Activated CD8-positive, alpha-beta memory T cell treated with anti-CD3 and anti-CD28 coated beads, Interleukin-2, amount 10 ng/mL, durations not matched to agents 7 days and 5 days (primary cell): ENCODE data around the gene CSRP3. TPM values are rescaled to one million over a fixed set of nuclear protein-coding genes. Genes with fewer than 3 reads are reported as not detected.

Source experiments
- ATAC-seq: fragments of 150-1000 bp; cut with Tn5 transposase; one replicate; pipeline ENCODE4 v1.10.0; 2021; ENCODE audit warnings: moderate library complexity
- CTCF ChIA-PET: fragments of 350-600 bp; sonication (Branson Sonifier 250); formaldehyde crosslinking; loops from one replicate; lab custom pipeline; 2021; ENCODE audit warnings: antibody characterized with exemption; lab: Charles Lee
- DNase-seq: peaks from one replicate; pipeline ENCODE4 v3.0.0-alpha.2; 2020
- H3K27ac Mint-ChIP-seq: one replicate; pipeline ENCODE4 v1.8.0; 2021; ENCODE audit warnings: mild to moderate bottlenecking, mixed read lengths
- H3K27me3 Mint-ChIP-seq: one replicate; pipeline ENCODE4 v1.8.0; 2021; ENCODE audit warnings: mixed read lengths
- H3K36me3 Mint-ChIP-seq: one replicate; pipeline ENCODE4 v1.8.0; 2021; ENCODE audit warnings: mild to moderate bottlenecking, mixed read lengths
- H3K4me1 Mint-ChIP-seq: one replicate; pipeline ENCODE4 v1.8.0; 2021; ENCODE audit warnings: mixed read lengths
- H3K4me3 Mint-ChIP-seq: one replicate; pipeline ENCODE4 v1.8.0; 2021; ENCODE audit warnings: mild to moderate bottlenecking, moderate library complexity, mixed read lengths
- H3K9me3 Mint-ChIP-seq: one replicate; pipeline ENCODE4 v1.8.0; 2022; ENCODE audit warnings: low read depth, mixed read lengths
- total RNA-seq, 2 experiments: library from RNA; stranded (reverse); gene quantifications; one replicate each; pipeline ENCODE4 v1.2.3, GENCODE V29; 2021

CSRP3 gene
- total RNA-seq, 2 experiments from 2014 or later, result not detected

DNA sequence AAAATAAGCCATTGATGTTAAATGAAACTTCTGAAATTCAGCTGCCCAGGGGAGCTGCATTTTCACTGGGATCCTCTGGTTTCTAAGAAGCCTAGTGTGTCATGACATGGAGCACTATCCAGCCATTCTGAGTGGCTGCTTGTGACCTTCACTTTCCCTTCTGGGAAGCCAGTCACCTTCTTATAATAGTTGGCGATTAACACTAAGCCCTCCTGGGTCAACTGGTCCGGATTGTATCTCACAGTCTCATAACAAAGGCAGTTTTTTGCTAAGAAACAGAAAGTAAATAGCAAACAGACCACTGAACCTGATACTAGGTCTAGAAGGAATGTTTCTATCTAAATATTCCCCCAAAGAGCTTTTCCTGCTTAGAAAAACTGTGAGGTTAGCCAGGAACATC, 7.9 kb downstream of the CSRP3 start:
- H3K27me3 Mint-ChIP-seq, result no peaks in the 10 kb centered on the region
- H3K36me3 Mint-ChIP-seq, result no peaks in the 10 kb centered on the region
- CTCF ChIA-PET, result no interaction called here
- no peak overlapping the region for H3K4me3 Mint-ChIP-seq
- no peaks in the 10 kb centered on the region for H3K9me3 Mint-ChIP-seq
- ATAC-seq, result no peak
- H3K4me1 Mint-ChIP-seq, result no peaks in the 10 kb centered on the region
- no peak overlapping the region for H3K27ac Mint-ChIP-seq
- DNase-seq, result no peak

- CTCF ChIA-PET, result no interaction called here
- Mint-ChIP-seq H3K36me3 (no peaks in the 10 kb centered on the region), H3K9me3 (no peaks in the 10 kb centered on the region), H3K4me3 (no peak overlapping the region), H3K27me3 (no peaks in the 10 kb centered on the region), H3K4me1 (no peaks in the 10 kb centered on the region), H3K27ac (no peak overlapping the region)
- no peak for DNase-seq
- no peak for ATAC-seq
These were observed 10.1 kb downstream of the CSRP3 start for GRCh38 chr11:19191530-19192169.

DNA sequence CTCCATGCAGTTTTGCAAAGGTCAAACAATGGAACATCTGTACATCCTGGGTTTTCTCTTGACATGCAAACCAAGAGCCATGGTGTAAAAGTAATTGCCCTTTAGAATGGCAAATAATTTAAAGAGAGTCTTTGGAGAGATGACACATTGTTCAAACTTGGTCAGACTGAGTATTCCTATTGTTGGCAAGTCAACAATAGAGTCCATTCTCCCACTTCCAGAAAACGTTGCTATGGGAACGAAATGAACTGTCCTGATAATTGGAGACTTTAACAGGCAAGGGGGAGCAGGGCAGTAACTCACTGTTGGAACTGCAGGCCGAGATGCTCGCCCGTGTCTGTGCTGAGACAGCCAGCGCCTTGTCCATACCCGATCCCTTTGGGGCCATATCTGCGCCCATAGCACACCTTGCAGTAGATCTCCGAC, 13.9 kb downstream of the CSRP3 start:
- Mint-ChIP-seq H3K4me1 (no peaks in the 10 kb centered on the region), H3K9me3 (no peaks in the 10 kb centered on the region), H3K27ac (no peak overlapping the region), H3K27me3 (no peaks in the 10 kb centered on the region), H3K36me3 (no peaks in the 10 kb centered on the region), H3K4me3 (no peak overlapping the region)
- CTCF ChIA-PET, result interaction anchor here (1.2 kb wide), 1 partner anchor 71 kb away, joined by 3 read pairs; no protein-coding TSS in a partner anchor
- DNase-seq, result no peak
- no peak for ATAC-seq

DNA sequence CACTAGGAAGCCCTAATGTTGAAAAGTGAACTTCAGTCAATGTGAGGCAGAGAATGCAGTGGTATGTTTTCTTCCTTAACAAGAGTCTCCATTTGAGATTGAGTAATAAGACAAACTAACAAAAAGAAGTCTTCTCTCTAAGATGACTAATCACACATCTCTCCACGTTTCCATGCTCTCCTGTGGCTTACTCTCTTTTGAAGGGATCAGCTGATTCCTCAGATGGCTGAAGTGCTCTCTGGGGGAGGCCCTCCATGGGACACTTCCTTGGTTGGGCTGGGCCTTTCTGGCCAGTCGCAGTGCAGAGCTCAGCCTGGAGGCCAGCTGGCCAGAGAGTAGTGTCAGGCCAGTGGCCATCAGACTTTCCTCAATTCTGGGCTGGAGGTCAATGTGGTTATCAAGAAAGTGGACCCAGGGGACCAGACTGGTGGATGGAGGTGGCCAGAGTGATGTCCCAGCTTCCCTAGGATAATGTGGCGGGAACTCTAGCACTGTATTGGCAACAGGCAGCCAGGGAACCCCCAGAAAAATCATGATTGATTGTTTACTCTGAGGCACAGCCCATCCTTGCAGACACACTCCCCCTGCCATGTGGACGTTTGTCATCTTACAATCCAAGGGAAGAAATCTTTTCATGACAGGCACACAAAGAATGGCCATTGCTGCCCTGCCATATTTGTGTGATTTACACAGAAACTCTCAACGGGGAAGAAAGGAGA, 14.5 kb downstream of the CSRP3 start:
- DNase-seq, result no peak
- Mint-ChIP-seq H3K27me3 (no peaks in the 10 kb centered on the region), H3K4me3 (no peak overlapping the region), H3K36me3 (no peaks in the 10 kb centered on the region), H3K9me3 (no peaks in the 10 kb centered on the region), H3K27ac (no peak overlapping the region), H3K4me1 (no peaks in the 10 kb centered on the region)
- CTCF ChIA-PET, result interaction anchor here (1.2 kb wide), 1 partner anchor 72 kb away, joined by 3 read pairs; no protein-coding TSS in a partner anchor
- ATAC-seq, result no peak

GRCh38 chr11:19185516-19186052, 16.2 kb downstream of the CSRP3 start:
- H3K27ac Mint-ChIP-seq, result no peak overlapping the region
- DNase-seq, result no peak
- no peaks in the 10 kb centered on the region for H3K9me3 Mint-ChIP-seq
- no peak overlapping the region for H3K4me3 Mint-ChIP-seq
- no peak for ATAC-seq
- no peaks in the 10 kb centered on the region for H3K27me3 Mint-ChIP-seq
- CTCF ChIA-PET, result no interaction called here
- no peaks in the 10 kb centered on the region for H3K4me1 Mint-ChIP-seq
- H3K36me3 Mint-ChIP-seq, result no peaks in the 10 kb centered on the region

- Mint-ChIP-seq H3K27ac (no peak overlapping the region), H3K9me3 (no peaks in the 10 kb centered on the region), H3K36me3 (peaks cover under 1% of the 10 kb centered on the region), H3K27me3 (no peaks in the 10 kb centered on the region), H3K4me3 (no peak overlapping the region), H3K4me1 (no peaks in the 10 kb centered on the region)
- DNase-seq (no peak), ATAC-seq (no peak)
- CTCF ChIA-PET, result no interaction called here
These were observed 16.7 kb downstream of the CSRP3 start for GRCh38 chr11:19185036-19185435.

- Mint-ChIP-seq H3K27ac (no peak overlapping the region), H3K4me1 (no peaks in the 10 kb centered on the region), H3K27me3 (no peaks in the 10 kb centered on the region), H3K9me3 (no peaks in the 10 kb centered on the region), H3K36me3 (peaks cover 2% of the 10 kb centered on the region), H3K4me3 (no peak overlapping the region)
- DNase-seq, result no peak
- CTCF ChIA-PET, result no interaction called here
- ATAC-seq, result no peak
These were observed 18.1 kb downstream of the CSRP3 start for GRCh38 chr11:19183646-19184045.

DNA sequence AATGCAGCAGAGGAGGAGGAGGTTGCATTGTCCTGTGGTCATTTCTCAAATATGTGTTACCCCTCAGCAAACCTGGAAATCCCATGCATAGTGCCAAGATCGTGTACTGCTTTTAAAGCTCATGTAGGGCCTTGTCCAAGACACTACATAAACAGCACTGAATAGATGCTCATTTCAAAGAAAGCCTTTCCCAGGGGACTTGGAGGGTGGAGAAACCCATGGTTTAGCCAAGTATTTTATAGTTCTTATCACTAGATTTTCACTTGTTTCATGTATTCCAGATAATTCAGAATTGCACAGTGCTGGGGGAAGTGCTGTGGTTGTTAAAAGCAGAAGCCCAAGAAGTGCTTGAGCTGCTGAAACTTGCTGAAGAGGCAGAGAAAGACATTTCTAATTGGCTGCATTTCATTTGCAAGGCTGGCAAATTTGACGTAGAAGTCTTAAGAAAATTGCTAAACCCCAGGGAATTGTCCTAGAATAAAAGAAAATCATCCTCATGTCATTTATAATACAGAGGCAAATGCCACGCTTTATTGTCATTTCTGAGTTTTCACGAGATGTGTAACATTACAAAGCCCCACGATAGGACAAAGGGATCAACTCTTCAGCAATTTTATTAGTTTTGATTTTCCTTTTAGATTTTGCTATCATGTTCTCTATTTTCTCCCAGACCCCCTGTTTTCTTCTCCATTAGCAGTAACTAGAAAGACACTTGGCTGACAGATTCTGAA, 20.1 kb downstream of the CSRP3 start:
- DNase-seq, result no peak
- no peaks in the 10 kb centered on the region for H3K27me3 Mint-ChIP-seq
- H3K9me3 Mint-ChIP-seq, result no peaks in the 10 kb centered on the region
- H3K4me1 Mint-ChIP-seq, result no peaks in the 10 kb centered on the region
- peaks cover 6% of the 10 kb centered on the region for H3K36me3 Mint-ChIP-seq
- CTCF ChIA-PET, result no interaction called here
- no peak overlapping the region for H3K27ac Mint-ChIP-seq
- no peak for ATAC-seq
- no peak overlapping the region for H3K4me3 Mint-ChIP-seq

DNA sequence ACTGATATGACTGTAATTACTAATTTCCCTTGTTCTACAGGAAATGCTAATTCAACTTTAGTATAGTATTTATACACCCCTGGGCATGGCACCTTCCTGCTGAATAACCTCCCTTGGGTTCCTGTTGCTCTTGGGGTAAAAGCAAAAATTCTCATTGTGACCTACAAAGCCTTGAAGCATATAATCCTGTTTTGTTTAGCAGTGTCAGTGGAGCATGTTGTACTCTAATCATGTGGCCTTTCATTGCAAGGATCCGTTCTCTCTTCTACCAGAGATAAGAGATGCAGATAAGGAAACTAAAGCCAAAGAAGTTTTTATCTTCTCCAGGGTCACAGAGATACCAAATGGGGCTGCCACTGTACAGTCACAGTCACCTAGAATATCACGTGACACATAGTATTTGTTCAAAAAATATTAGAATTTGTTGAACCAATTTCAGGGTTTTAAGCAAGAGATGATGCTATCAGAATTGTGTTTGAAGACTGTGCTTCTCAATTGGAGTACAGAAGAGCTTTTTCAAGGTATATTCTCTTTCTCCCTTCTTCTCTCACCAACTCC, 25.1 kb downstream of the CSRP3 start:
- Mint-ChIP-seq H3K4me1 (no peaks in the 10 kb centered on the region), H3K9me3 (no peaks in the 10 kb centered on the region), H3K27ac (no peak overlapping the region), H3K36me3 (peaks cover 33% of the 10 kb centered on the region), H3K27me3 (no peaks in the 10 kb centered on the region), H3K4me3 (no peak overlapping the region)
- no peak for DNase-seq
- no peak for ATAC-seq
- CTCF ChIA-PET, result no interaction called here

DNA sequence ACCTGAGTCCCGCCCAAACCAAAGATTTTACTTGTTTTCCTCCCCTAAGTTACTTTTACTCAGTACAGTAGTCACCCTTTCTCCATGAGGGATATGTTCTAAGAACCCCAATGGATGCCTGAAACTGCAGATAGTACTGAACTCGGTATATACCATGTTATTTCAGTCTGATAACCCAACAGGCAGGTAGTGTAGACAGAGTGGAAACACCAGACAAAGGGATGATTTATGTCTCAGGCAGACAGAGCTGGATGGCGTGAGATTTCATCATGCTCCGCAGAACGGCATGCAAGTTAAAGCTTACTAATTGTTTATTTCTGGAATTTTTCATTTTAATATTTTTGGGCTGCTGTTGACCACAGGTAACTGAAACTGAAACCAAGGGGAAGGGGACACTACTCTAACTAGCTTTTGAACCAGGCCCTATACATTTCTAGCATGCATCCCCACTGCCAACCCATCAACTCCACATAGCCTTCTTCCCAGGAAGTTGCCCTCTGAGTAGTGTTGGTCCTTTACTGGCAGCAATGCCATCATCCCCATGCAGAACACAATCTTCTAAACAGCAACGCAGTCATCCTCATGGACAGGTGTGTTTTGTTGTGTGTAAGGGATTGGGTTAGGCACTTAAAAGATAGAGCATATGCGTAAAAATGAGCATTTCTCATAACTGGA, 27.7 kb downstream of the CSRP3 start:
- Mint-ChIP-seq H3K4me1 (no peaks in the 10 kb centered on the region), H3K9me3 (no peaks in the 10 kb centered on the region), H3K27ac (no peak overlapping the region), H3K27me3 (no peaks in the 10 kb centered on the region), H3K4me3 (no peak overlapping the region), H3K36me3 (peaks cover 45% of the 10 kb centered on the region)
- CTCF ChIA-PET, result no interaction called here
- DNase-seq (no peak), ATAC-seq (no peak)

- Mint-ChIP-seq H3K9me3 (no peaks in the 10 kb centered on the region), H3K27me3 (no peaks in the 10 kb centered on the region), H3K27ac (no peak overlapping the region), H3K4me3 (no peak overlapping the region), H3K4me1 (no peaks in the 10 kb centered on the region), H3K36me3 (peaks cover 44% of the 10 kb centered on the region)
- CTCF ChIA-PET, result no interaction called here
- DNase-seq (no peak), ATAC-seq (no peak)
These were observed 28.6 kb downstream of the CSRP3 start for GRCh38 chr11:19173004-19173689.

DNA sequence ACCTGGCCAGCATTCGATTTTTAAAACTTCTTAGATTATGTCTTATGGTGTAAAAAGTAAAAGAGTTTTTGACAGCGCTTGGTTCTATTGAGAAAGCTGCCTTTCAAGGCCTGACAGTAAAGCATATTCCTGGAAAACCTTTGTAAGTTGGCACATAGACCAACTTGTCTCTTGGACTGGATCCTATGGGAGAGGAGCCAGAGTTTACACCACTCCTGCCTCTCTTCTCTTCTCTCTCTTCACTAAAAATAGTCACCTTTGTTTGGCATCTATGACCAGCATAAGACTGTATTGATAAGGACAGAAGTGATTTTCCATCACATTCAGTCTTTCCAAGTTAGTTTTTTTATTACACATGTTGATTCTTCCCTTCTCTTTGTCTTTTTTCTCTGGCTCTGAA, 33.7 kb downstream of the CSRP3 start:
- DNase-seq (no peak), ATAC-seq (no peak)
- no peaks in the 10 kb centered on the region for H3K9me3 Mint-ChIP-seq
- H3K4me3 Mint-ChIP-seq, result no peak overlapping the region
- peaks cover 52% of the 10 kb centered on the region for H3K36me3 Mint-ChIP-seq
- CTCF ChIA-PET, result no interaction called here
- no peak overlapping the region for H3K27ac Mint-ChIP-seq
- no peaks in the 10 kb centered on the region for H3K4me1 Mint-ChIP-seq
- no peaks in the 10 kb centered on the region for H3K27me3 Mint-ChIP-seq
